Measurements from ENCODE around the gene NAE1. TPM values are rescaled to one million over a fixed set of nuclear protein-coding genes. Genes with fewer than 3 reads are reported as not detected.

The NAE1 gene
- total RNA-seq, 1 experiment from 2014 or later: 112 TPM

DNA sequence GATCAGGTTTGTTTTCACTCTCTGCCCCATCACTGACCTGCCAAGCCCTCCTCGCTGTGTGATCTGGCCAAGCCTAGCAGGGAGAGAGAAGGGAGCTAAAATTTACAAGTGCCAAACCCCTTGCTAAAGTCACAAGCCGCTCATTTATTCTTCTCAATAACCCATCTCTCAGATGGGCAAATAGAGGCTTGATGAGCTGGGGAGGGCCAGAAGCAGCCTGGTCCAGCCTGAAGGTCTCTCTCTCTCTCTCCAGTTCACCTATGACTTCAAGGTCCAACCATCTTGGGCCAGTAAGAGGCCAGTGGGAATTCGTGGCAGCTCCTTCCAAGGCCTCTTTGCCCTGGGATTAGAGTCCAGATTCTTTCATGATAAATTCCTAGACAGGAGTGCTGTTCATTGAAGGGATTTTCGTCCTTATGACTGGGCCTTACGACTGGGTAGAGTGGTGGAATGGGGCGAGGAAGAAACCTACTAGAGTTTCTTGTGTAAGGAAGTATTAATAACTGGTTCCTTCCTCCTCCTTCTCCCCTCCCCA, 16.8 kb upstream of the NAE1 start:
- no peak for DNase-seq
- no peaks in the 10 kb centered on the region for H3K9me3 ChIP-seq (ENCODE audit: low read length)
- H3K79me2 ChIP-seq (ENCODE audit: low read length): no peaks in the 10 kb centered on the region
- H3K4me3 ChIP-seq (ENCODE audit: low read length): no peak overlapping the region
- H3K27me3 ChIP-seq (ENCODE audit: low read length): no peaks in the 10 kb centered on the region
- H3K9ac ChIP-seq (ENCODE audit: low read length): no peak overlapping the region
- H3K27ac ChIP-seq (ENCODE audit: low read length): no peak overlapping the region
- no peaks in the 10 kb centered on the region for H4K20me1 ChIP-seq (ENCODE audit: insufficient read depth, low read depth, low read length)
- H3K4me2 ChIP-seq (ENCODE audit: low read depth, low read length, poor library complexity, severe bottlenecking): no peak overlapping the region
- no peaks in the 10 kb centered on the region for H3K36me3 ChIP-seq (ENCODE audit: insufficient read depth, low read length)
- no peaks in the 10 kb centered on the region for H3K9me2 ChIP-seq (replicated peaks; ENCODE audit: insufficient read depth, low read length)
- peaks cover 10% of the 10 kb centered on the region for H3K4me1 ChIP-seq (ENCODE audit: low read length)
- no peak overlapping the region for H2AFZ ChIP-seq (ENCODE audit: low read length)

DNA sequence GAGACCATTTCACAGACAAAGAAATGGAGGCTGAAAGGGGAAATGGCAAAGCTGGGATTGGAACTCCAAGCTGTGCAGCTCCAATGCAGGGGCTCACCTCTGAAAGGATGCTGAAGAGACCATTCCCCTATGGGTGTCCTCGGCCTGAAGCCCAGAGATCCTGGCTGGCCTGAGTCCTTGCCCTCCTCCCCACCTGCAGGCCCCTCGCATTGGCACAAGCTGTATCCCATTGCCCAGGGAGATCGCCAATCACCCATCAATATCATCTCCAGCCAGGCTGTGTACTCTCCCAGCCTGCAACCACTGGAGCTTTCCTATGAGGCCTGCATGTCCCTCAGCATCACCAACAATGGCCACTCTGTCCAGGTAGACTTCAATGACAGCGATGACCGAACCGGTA, 16.1 kb upstream of the NAE1 start:
- H3K4me2 ChIP-seq (ENCODE audit: low read depth, low read length, poor library complexity, severe bottlenecking): no peak overlapping the region
- H3K9ac ChIP-seq (ENCODE audit: low read length): no peak overlapping the region
- DNase-seq: no peak
- no peaks in the 10 kb centered on the region for H3K27me3 ChIP-seq (ENCODE audit: low read length)
- no peak overlapping the region for H2AFZ ChIP-seq (ENCODE audit: low read length)
- no peaks in the 10 kb centered on the region for H4K20me1 ChIP-seq (ENCODE audit: insufficient read depth, low read depth, low read length)
- H3K4me1 ChIP-seq (ENCODE audit: low read length): peaks cover 10% of the 10 kb centered on the region
- no peak overlapping the region for H3K27ac ChIP-seq (ENCODE audit: low read length)
- no peaks in the 10 kb centered on the region for H3K79me2 ChIP-seq (ENCODE audit: low read length)
- H3K4me3 ChIP-seq (ENCODE audit: low read length): no peak overlapping the region
- no peaks in the 10 kb centered on the region for H3K9me3 ChIP-seq (ENCODE audit: low read length)
- no peaks in the 10 kb centered on the region for H3K36me3 ChIP-seq (ENCODE audit: insufficient read depth, low read length)
- no peaks in the 10 kb centered on the region for H3K9me2 ChIP-seq (replicated peaks; ENCODE audit: insufficient read depth, low read length)

DNA sequence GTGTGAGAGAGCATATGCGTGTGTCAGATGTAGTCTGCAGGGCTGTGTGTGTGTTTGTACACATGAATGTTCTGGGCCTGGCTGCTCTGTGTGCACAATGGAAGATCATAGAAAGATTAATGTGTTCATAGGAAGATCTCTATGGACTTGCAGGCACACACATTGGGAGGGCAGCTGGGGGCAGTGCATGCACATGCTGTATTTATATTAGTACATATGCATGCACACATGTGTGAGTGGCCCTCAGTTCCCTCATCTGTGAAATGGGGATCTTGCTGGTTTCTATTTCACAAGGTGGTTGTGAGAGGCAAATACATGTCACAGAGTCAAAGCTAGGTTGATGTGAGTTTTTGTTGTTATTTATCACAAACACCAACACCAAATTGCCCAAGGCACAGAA, 15.5 kb upstream of the NAE1 start:
- Histone ChIP-seq H3K4me3 (ENCODE audit: low read length) (no peak overlapping the region), H3K79me2 (ENCODE audit: low read length) (no peaks in the 10 kb centered on the region), H3K9me2 (replicated peaks; ENCODE audit: insufficient read depth, low read length) (no peaks in the 10 kb centered on the region), H3K4me1 (ENCODE audit: low read length) (peaks cover 10% of the 10 kb centered on the region), H3K4me2 (ENCODE audit: low read depth, low read length, poor library complexity, severe bottlenecking) (no peak overlapping the region), H3K36me3 (ENCODE audit: insufficient read depth, low read length) (no peaks in the 10 kb centered on the region), H3K27ac (ENCODE audit: low read length) (no peak overlapping the region), H4K20me1 (ENCODE audit: insufficient read depth, low read depth, low read length) (no peaks in the 10 kb centered on the region), H3K27me3 (ENCODE audit: low read length) (no peaks in the 10 kb centered on the region), H3K9ac (ENCODE audit: low read length) (no peak overlapping the region), H2AFZ (ENCODE audit: low read length) (no peak overlapping the region), H3K9me3 (ENCODE audit: low read length) (no peaks in the 10 kb centered on the region)
- DNase-seq: no peak

DNA sequence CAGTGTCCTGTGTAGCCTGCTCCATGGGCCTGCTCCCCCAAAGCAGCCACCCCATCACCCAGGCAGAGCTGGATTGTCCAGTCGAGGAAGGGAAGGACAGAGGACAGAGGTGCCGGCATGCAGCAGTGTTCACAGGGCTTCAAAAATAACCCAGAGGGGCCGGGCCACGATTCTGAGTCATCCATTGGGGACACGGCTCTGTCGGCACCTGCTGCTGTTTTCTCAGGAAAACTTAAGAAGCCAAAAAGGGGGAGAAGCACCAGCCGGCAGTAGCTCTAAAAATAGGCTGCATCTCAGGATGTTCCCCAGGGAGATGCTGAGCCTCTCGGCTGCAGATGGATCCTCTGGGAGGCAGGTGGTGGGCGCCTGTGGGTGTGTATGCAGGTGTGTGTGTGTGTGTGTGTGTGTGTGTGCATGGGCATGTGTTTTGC, 15.0 kb upstream of the NAE1 start:
- Histone ChIP-seq H3K9me2 (replicated peaks; ENCODE audit: insufficient read depth, low read length) (no peaks in the 10 kb centered on the region), H3K27me3 (ENCODE audit: low read length) (no peaks in the 10 kb centered on the region), H3K9ac (ENCODE audit: low read length) (no peak overlapping the region), H4K20me1 (ENCODE audit: insufficient read depth, low read depth, low read length) (no peaks in the 10 kb centered on the region), H3K4me1 (ENCODE audit: low read length) (peaks cover 10% of the 10 kb centered on the region), H3K79me2 (ENCODE audit: low read length) (no peaks in the 10 kb centered on the region), H3K4me3 (ENCODE audit: low read length) (no peak overlapping the region), H3K4me2 (ENCODE audit: low read depth, low read length, poor library complexity, severe bottlenecking) (no peak overlapping the region), H2AFZ (ENCODE audit: low read length) (no peak overlapping the region), H3K27ac (ENCODE audit: low read length) (no peak overlapping the region), H3K9me3 (ENCODE audit: low read length) (no peaks in the 10 kb centered on the region), H3K36me3 (ENCODE audit: insufficient read depth, low read length) (no peaks in the 10 kb centered on the region)
- DNase-seq: no peak

DNA sequence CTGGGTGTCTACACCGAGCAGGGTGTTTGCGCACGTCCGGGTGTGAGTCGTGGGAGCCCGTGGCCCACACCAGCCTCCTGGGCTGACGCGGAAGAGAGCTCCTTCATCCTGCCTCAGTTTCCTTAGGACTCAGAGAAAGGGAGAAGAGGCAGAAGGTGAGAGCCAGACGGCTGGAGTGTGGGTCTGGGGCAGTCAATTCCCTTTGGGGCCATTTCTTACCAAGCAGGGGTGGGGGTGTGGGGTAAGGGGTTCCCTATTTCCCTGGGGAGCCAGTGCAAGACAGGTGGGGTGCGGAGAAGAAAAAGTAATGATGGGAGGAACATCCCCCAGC, 14.3 kb upstream of the NAE1 start:
- Histone ChIP-seq H4K20me1 (ENCODE audit: insufficient read depth, low read depth, low read length) (no peaks in the 10 kb centered on the region), H3K4me3 (ENCODE audit: low read length) (no peak overlapping the region), H3K4me2 (ENCODE audit: low read depth, low read length, poor library complexity, severe bottlenecking) (no peak overlapping the region), H2AFZ (ENCODE audit: low read length) (no peak overlapping the region), H3K79me2 (ENCODE audit: low read length) (no peaks in the 10 kb centered on the region), H3K27me3 (ENCODE audit: low read length) (no peaks in the 10 kb centered on the region), H3K9me2 (replicated peaks; ENCODE audit: insufficient read depth, low read length) (no peaks in the 10 kb centered on the region), H3K9ac (ENCODE audit: low read length) (no peak overlapping the region), H3K27ac (ENCODE audit: low read length) (no peak overlapping the region), H3K4me1 (ENCODE audit: low read length) (peaks cover 7% of the 10 kb centered on the region), H3K9me3 (ENCODE audit: low read length) (no peaks in the 10 kb centered on the region), H3K36me3 (ENCODE audit: insufficient read depth, low read length) (no peaks in the 10 kb centered on the region)
- no peak for DNase-seq

DNA sequence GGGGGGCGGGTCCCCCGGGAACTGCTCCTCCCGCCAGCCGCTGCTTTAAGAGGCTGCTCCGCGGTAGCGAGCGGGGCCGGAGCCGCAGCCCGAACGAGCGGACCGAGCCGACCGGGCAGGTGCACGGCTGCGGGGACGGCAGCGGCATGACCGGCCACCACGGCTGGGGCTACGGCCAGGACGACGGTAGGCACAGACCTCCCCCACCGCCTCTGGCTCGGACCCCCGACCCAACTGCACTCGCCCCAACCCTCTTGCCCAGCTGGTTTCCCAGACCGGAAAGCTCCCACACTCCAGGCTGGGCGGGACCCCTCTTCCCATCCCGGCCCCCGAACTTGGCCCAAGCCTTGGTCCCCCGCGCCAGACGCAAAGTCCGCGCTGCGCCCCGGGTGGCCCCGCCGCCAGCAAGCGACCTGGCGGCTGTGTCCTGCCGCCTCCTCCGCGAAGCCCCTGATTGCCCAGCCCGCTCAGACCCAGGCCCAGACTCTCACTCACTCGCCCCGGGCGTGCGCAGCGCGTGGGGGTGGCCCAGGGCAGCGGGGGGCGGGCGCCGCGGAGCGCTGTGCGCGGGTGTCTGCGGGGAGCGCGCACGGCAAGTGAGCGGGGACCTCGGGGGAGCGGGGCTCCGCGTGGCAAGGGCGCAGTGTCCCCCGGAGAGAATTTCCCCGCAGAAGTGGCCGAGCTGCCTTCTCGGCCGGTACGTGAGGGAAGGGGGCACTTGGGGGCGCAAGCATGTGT, 13.7 kb upstream of the NAE1 start, which contains the start of gene CA7:
Gene CA7 (plus strand): TSS at position 73 of the 738 bp plus-strand sequence. CDS start 74 bp downstream, at position 147.
- no peak for DNase-seq
- Histone ChIP-seq H3K4me2 (ENCODE audit: low read depth, low read length, poor library complexity, severe bottlenecking) (no peak within 1 kb of the TSS), H3K4me3 (ENCODE audit: low read length) (no peak within 1 kb of the TSS), H3K27me3 (ENCODE audit: low read length) (no peaks in the 10 kb centered on the region), H3K27ac (ENCODE audit: low read length) (no peak within 1 kb of the TSS), H3K79me2 (ENCODE audit: low read length) (no peaks in the 10 kb centered on the region), H4K20me1 (ENCODE audit: insufficient read depth, low read depth, low read length) (no peaks in the 10 kb centered on the region), H3K9me2 (replicated peaks; ENCODE audit: insufficient read depth, low read length) (no peaks in the 10 kb centered on the region), H2AFZ (ENCODE audit: low read length) (no peak within 1 kb of the TSS), H3K36me3 (ENCODE audit: insufficient read depth, low read length) (no peaks in the 10 kb centered on the region), H3K4me1 (ENCODE audit: low read length) (peaks cover 7% of the 10 kb centered on the region), H3K9ac (ENCODE audit: low read length) (no peak within 1 kb of the TSS), H3K9me3 (ENCODE audit: low read length) (no peaks in the 10 kb centered on the region)

DNA sequence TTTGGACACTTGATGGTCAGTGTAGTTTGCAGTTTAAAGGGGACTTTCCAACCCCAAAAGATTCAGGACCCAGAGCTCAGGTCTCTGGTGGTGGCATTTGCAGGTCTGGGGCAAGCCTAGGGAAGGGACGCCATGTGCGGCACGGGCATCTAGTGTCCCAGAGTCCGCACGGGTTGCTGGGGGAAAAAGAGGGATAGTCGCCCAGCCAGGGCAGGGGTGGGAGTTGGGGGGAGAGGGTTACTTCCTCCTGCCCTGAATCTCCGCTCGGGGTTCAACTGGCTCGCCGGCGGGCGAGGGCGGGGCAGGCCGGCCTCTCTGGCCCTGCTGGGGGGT, 13.2 kb upstream of the NAE1 start:
- no peaks in the 10 kb centered on the region for H3K36me3 ChIP-seq (ENCODE audit: insufficient read depth, low read length)
- peaks cover 7% of the 10 kb centered on the region for H3K4me1 ChIP-seq (ENCODE audit: low read length)
- H3K4me3 ChIP-seq (ENCODE audit: low read length): no peak overlapping the region
- H4K20me1 ChIP-seq (ENCODE audit: insufficient read depth, low read depth, low read length): no peaks in the 10 kb centered on the region
- no peak overlapping the region for H3K4me2 ChIP-seq (ENCODE audit: low read depth, low read length, poor library complexity, severe bottlenecking)
- H3K9me2 ChIP-seq (replicated peaks; ENCODE audit: insufficient read depth, low read length): no peaks in the 10 kb centered on the region
- no peak overlapping the region for H2AFZ ChIP-seq (ENCODE audit: low read length)
- no peak overlapping the region for H3K27ac ChIP-seq (ENCODE audit: low read length)
- DNase-seq: no peak
- no peaks in the 10 kb centered on the region for H3K27me3 ChIP-seq (ENCODE audit: low read length)
- H3K9ac ChIP-seq (ENCODE audit: low read length): no peak overlapping the region
- H3K79me2 ChIP-seq (ENCODE audit: low read length): no peaks in the 10 kb centered on the region
- H3K9me3 ChIP-seq (ENCODE audit: low read length): no peaks in the 10 kb centered on the region

DNA sequence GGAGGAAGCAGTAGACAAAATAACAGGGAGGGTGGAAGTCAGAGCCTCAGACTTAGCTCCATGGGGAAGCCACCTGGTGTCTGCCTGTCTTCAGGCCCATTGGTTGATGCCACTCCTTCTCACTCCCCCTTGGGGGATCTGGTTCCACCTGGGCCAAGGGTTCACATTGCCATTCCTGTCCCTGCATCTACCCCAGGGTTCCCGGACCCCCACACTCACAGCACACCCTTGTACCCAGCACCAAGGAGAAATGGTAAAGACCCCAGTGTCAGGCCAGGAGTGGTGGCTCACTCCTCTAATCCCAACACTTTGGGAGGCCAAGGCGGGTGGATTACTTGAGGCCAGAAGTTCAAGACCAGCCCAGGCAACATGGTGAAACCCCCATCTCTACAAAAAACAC, 12.4 kb upstream of the NAE1 start:
- no peak for DNase-seq
- Histone ChIP-seq H3K9ac (ENCODE audit: low read length) (no peak overlapping the region), H3K4me2 (ENCODE audit: low read depth, low read length, poor library complexity, severe bottlenecking) (no peak overlapping the region), H2AFZ (ENCODE audit: low read length) (no peak overlapping the region), H4K20me1 (ENCODE audit: insufficient read depth, low read depth, low read length) (no peaks in the 10 kb centered on the region), H3K4me3 (ENCODE audit: low read length) (no peak overlapping the region), H3K9me3 (ENCODE audit: low read length) (no peaks in the 10 kb centered on the region), H3K79me2 (ENCODE audit: low read length) (no peaks in the 10 kb centered on the region), H3K27ac (ENCODE audit: low read length) (no peak overlapping the region), H3K36me3 (ENCODE audit: insufficient read depth, low read length) (no peaks in the 10 kb centered on the region), H3K9me2 (replicated peaks; ENCODE audit: insufficient read depth, low read length) (no peaks in the 10 kb centered on the region), H3K4me1 (ENCODE audit: low read length) (peaks cover 7% of the 10 kb centered on the region), H3K27me3 (ENCODE audit: low read length) (no peaks in the 10 kb centered on the region)

Data from Karpas-422 (cell line).